Posterior cingulate gyrus (tissue), 11 donors: Measurements from ENCODE around the gene RBM23.

ENCODE experiments used
- DNase-seq, 10 donors: peaks; one replicate each; pipeline versions ENCODE4 v3.0.0 to v3.0.0-alpha.2; 2020 to 2021; ENCODE audit warnings: mixed read lengths in 3 of 10
- intact Hi-C: fragments of 100-400 bp; cut with DNase I; formaldehyde crosslinking; loops from one replicate; pipeline ENCODE4 v1.15.1; 2023

Gene RBM23

DNA sequence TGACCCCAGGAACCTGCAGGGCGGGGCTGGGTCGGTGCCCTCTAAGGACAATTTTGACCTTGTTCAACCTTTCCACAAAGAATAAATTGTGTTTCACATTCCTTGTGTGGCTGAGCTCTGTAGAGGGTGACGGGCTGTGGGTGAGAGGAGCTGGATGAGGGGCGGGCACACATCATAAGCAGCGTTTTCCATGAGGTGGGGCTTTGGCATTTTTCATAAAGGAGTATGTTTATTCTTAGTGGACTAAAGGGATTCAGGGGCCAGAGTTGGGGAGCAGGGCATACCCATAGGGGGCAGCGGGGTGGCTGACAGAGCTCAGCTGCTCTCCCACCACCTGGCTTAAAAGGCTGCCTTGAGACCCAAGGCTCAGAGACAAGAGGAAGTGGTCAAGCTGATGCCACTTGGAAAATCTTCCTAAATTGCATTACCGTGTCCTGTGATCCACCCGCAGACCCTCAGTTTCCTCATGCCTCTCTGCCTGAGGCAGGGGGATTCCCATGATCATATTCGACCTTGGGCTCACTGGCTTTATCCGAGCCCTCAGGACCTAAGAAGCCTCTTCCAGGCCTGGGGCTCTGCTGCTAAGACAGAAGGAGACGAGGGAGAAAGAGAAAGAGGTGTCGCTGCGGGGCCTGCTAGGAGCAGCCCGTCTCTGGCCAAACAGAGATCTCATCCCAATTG lies 71.1 kb downstream of the RBM23 start:
- intact Hi-C loops, result no loop called here
- peak in 1 of 10 donors; percentile 58 for DNase-seq

DNA sequence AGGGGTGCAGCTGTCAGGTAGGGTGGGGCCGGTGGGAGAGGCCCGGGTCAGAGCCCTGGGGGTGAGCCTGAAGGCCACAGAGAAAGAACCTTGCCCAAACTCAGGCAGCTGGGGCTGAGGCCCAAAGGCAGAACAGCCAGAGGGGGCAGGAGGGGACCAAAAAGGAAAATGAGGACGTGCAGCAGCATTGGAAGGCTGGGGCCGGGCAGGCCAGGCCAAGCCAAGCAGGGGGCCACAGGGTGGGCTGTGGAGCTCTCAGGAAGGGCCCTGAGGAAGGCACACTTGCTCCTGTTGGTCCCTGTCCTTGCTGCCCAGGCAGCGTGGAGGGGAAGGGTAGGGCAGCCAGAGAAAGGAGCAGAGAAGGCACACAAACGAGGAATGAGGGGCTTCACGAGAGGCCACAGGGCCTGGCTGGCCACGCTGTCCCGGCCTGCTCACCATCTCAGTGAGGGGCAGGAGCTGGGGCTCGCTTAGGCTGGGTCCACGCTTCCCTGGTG lies 72.1 kb downstream of the RBM23 start:
- DNase-seq, result peak in 1 of 10 donors; percentile 63
- intact Hi-C loops, result no loop called here

DNA sequence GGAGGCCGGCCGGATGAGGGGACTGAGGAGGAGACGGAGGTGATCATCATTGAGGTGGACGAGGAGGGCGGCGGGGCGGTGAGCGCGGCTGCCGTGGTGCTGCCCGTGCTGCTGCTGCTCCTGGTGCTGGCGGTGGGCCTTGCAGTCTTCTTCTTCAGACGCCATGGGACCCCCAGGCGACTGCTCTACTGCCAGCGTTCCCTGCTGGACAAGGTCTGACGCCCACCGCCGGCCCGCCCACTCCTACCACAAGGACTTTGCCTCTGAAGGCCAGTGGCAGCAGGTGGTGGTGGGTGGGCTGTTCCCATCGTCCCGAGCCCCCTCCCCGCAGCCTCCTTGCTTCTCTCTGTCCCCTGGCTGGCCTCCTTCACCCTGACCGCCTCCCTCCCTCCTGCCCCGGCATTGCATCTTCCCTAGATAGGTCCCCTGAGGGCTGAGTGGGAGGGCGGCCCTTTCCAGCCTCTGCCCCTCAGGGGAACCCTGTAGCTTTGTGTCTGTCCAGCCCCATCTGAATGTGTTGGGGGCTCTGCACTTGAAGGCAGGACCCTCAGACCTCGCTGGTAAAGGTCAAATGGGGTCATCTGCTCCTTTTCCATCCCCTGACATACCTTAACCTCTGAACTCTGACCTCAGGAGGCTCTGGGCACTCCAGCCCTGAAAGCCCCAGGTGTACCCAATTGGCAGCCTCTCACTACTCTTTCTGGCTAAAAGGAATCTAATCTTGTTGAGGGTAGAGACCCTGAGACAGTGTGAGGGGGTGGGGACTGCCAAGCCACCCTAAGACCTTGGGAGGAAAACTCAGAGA lies 72.9 kb downstream of the RBM23 start:
- DNase-seq, result peak in 2 of 10 donors; percentile 73 to 75
- intact Hi-C loops, result no loop called here

DNA sequence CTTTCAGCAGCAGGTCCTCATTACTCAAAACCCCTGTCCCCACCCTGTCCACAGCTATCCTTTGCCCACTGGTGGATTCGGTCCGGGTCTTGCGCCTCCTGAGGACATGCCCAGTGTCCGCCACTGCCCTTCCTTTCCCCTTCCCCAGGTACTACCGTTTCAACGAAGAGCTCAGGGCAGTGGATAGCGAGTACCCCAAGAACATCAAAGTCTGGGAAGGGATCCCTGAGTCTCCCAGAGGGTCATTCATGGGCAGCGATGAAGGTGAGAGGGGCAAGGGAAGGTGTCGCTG lies 73.9 kb downstream of the RBM23 start:
- peak in 1 of 10 donors; percentile 30 for DNase-seq
- intact Hi-C loops, result no loop called here

DNA sequence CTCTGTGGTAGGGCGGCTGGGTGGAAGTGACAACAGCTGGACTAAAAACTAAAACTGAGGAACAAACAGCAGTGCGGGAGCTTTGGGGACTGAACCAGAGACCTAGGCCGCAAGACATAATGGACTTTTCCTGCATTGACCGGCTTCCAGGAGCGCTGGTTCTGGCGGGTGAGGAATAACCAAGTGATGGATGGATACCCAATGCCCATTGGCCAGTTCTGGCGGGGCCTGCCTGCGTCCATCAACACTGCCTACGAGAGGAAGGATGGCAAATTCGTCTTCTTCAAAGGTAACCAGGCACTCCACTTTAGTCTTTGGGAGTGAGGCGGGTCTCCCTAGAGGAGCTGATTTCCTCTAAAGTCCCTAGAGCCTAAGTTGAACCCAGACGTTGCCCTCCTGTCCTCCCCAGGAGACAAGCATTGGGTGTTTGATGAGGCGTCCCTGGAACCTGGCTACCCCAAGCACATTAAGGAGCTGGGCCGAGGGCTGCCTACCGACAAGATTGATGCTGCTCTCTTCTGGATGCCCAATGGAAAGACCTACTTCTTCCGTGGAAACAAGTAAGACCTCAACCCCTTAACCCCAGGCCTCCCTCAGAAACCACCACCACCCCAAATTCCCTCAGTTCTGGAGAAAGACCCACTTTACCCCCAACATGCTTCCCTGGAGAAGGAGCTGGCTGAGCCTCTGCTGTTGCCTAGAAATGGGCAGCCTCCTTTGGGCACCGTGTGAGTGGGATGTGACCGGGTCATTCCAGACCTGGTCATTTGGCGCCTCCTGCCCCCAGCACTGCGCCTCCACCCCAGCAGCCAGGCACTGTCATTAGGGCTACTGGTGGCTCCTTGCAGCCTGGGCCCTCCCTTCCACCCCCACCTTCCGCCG lies 74.5 kb downstream of the RBM23 start:
- peak in 1 of 10 donors; percentile 59 for DNase-seq
- intact Hi-C loops, result no loop called here
